Measurements from ENCODE around the gene PUS7L. TPM values are rescaled to one million over a fixed set of nuclear protein-coding genes. Genes with fewer than 3 reads are reported as not detected.

PUS7L gene
- total and polyA plus RNA-seq, 2 of the 13 experiments (the other 11 are each of a cell fraction or from before 2014, with no cell fraction given): 6.5 to 37.6 TPM

DNA sequence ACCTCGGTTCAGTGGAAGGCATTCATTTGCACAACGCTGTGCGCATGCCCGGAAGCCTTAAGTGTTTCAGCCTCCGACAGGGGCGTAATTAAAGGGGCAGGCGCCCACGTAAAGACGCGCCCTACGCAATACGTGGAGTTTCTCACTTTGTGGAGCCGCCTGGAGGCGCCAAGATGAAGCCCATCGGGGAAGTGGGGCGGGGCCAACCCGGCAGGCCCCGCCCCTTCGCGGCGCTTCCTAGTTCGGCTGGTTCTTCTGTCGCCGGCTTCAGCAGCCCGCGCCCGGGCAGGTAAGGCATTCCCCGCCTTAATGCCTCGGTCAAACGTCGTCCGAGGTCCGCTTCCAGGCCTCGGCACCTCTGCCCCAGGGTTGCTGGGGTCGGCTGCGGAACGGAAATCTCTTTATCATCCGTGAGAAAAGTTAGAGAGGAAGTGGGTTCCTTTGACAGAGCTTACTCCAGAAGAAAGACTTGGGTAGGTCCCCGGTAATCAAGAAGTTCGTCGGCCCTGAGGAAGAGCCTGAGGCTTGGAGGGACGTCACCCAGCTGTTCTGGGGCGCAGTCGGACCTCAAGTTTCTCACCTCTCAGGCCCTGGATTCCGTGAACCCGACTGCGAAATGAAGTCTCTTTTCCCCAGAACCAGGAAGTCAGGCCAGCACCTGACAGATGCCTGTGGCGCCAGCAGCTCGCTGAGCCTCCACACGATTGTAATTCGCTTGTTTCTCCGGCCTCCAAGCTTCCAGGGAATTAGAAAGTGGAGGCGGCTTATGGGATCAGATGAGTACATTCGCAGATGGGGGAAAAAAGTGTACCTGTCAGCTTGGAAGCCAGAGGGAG lies at the start of gene PUS7L, which contains the start of gene IRAK4 (continued):
- no peak for TF ChIP-seq FOXO1 (CRISPR knock-in tag; IDR thresholded peaks at IDR 0.05)
- 0 out of 2 replicates have a peak, but pooled peaks have one; percentile 23 for TF ChIP-seq RXRA (CRISPR knock-in tag; IDR thresholded peaks at IDR 0.05)
- no peak for TF ChIP-seq ZSCAN12 (CRISPR knock-in tag; IDR thresholded peaks at IDR 0.05)
- no peak for TF ChIP-seq ZNF780A (CRISPR knock-in tag; IDR thresholded peaks at IDR 0.05)
- TF ChIP-seq, protein P1, sequence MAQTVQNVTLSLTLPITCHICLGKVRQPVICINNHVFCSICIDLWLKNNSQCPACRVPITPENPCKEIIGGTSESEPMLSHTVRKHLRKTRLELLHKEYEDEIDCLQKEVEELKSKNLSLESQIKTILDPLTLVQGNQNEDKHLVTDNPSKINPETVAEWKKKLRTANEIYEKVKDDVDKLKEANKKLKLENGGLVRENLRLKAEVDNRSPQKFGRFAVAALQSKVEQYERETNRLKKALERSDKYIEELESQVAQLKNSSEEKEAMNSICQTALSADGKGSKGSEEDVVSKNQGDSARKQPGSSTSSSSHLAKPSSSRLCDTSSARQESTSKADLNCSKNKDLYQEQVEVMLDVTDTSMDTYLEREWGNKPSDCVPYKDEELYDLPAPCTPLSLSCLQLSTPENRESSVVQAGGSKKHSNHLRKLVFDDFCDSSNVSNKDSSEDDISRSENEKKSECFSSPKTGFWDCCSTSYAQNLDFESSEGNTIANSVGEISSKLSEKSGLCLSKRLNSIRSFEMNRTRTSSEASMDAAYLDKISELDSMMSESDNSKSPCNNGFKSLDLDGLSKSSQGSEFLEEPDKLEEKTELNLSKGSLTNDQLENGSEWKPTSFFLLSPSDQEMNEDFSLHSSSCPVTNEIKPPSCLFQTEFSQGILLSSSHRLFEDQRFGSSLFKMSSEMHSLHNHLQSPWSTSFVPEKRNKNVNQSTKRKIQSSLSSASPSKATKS (CRISPR knock-in tag; IDR thresholded peaks at IDR 0.05): no peak
- no peak for TF ChIP-seq NCOA2 (CRISPR knock-in tag; IDR thresholded peaks at IDR 0.05)
- TF ChIP-seq, protein P2, sequence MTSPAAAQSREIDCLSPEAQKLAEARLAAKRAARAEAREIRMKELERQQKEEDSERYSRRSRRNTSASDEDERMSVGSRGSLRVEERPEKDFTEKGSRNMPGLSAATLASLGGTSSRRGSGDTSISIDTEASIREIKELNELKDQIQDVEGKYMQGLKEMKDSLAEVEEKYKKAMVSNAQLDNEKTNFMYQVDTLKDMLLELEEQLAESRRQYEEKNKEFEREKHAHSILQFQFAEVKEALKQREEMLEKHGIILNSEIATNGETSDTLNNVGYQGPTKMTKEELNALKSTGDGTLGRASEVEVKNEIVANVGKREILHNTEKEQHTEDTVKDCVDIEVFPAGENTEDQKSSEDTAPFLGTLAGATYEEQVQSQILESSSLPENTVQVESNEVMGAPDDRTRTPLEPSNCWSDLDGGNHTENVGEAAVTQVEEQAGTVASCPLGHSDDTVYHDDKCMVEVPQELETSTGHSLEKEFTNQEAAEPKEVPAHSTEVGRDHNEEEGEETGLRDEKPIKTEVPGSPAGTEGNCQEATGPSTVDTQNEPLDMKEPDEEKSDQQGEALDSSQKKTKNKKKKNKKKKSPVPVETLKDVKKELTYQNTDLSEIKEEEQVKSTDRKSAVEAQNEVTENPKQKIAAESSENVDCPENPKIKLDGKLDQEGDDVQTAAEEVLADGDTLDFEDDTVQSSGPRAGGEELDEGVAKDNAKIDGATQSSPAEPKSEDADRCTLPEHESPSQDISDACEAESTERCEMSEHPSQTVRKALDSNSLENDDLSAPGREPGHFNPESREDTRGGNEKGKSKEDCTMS (CRISPR knock-in tag; conservative IDR thresholded peaks at IDR 0.05): no peak
- TF ChIP-seq ADNP (CRISPR knock-in tag; IDR thresholded peaks at IDR 0.05): no peak
- TF ChIP-seq ZNF746 (CRISPR knock-in tag; IDR thresholded peaks at IDR 0.05): no peak
- no peak for TF ChIP-seq ATAD3A (CRISPR knock-in tag; IDR thresholded peaks at IDR 0.05)
- TF ChIP-seq, protein P3, sequence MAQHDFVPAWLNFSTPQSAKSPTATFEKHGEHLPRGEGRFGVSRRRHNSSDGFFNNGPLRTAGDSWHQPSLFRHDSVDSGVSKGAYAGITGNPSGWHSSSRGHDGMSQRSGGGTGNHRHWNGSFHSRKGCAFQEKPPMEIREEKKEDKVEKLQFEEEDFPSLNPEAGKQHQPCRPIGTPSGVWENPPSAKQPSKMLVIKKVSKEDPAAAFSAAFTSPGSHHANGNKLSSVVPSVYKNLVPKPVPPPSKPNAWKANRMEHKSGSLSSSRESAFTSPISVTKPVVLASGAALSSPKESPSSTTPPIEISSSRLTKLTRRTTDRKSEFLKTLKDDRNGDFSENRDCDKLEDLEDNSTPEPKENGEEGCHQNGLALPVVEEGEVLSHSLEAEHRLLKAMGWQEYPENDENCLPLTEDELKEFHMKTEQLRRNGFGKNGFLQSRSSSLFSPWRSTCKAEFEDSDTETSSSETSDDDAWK (CRISPR knock-in tag; IDR thresholded peaks at IDR 0.05): no peak
- TF ChIP-seq, protein P4, sequence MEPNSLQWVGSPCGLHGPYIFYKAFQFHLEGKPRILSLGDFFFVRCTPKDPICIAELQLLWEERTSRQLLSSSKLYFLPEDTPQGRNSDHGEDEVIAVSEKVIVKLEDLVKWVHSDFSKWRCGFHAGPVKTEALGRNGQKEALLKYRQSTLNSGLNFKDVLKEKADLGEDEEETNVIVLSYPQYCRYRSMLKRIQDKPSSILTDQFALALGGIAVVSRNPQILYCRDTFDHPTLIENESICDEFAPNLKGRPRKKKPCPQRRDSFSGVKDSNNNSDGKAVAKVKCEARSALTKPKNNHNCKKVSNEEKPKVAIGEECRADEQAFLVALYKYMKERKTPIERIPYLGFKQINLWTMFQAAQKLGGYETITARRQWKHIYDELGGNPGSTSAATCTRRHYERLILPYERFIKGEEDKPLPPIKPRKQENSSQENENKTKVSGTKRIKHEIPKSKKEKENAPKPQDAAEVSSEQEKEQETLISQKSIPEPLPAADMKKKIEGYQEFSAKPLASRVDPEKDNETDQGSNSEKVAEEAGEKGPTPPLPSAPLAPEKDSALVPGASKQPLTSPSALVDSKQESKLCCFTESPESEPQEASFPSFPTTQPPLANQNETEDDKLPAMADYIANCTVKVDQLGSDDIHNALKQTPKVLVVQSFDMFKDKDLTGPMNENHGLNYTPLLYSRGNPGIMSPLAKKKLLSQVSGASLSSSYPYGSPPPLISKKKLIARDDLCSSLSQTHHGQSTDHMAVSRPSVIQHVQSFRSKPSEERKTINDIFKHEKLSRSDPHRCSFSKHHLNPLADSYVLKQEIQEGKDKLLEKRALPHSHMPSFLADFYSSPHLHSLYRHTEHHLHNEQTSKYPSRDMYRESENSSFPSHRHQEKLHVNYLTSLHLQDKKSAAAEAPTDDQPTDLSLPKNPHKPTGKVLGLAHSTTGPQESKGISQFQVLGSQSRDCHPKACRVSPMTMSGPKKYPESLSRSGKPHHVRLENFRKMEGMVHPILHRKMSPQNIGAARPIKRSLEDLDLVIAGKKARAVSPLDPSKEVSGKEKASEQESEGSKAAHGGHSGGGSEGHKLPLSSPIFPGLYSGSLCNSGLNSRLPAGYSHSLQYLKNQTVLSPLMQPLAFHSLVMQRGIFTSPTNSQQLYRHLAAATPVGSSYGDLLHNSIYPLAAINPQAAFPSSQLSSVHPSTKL (CRISPR knock-in tag; IDR thresholded peaks at IDR 0.05): no peak
- TF ChIP-seq PRPF4 (IDR thresholded peaks at IDR 0.05; ENCODE audit: low read depth, low read length, poor library complexity, severe bottlenecking): no peak
- no peak for TF ChIP-seq SYNCRIP (IDR thresholded peaks at IDR 0.05; ENCODE audit: insufficient read depth, low read depth, low read length)
- no peak for TF ChIP-seq SOX5 (CRISPR knock-in tag; IDR thresholded peaks at IDR 0.05; ENCODE audit: borderline replicate concordance)
- TF ChIP-seq ZNF136 (CRISPR knock-in tag; IDR thresholded peaks at IDR 0.05; ENCODE audit: low read depth): no peak
- TF ChIP-seq ZNF30 (CRISPR knock-in tag; IDR thresholded peaks at IDR 0.05): no peak
- no peak for TF ChIP-seq SRSF9 (IDR thresholded peaks at IDR 0.05; ENCODE audit: borderline replicate concordance, insufficient read depth, low read depth, low read length, poor library complexity, severe bottlenecking)
- TF ChIP-seq ZFYVE20 (CRISPR knock-in tag; IDR thresholded peaks at IDR 0.05; ENCODE audit: borderline replicate concordance, low read depth): no peak
- no peak for TF ChIP-seq ZNF660 (CRISPR knock-in tag; IDR thresholded peaks at IDR 0.05; ENCODE audit: borderline replicate concordance, low read depth)

All from HepG2 (cell line).